Right cardiac atrium (tissue), 5 donors: ENCODE data around the gene NKX6-2. TPM values are rescaled to one million over a fixed set of nuclear protein-coding genes. Genes with fewer than 3 reads are reported as not detected.

ENCODE experiments used
- ATAC-seq, 2 donors: fragments of 200-7000 bp; cut with Tn5 transposase; one replicate each; pipeline versions ENCODE4 v1.8.0 to v1.9.1; 2020; ENCODE audit warnings: moderate library complexity in 2 of 2, mild to moderate bottlenecking in 1 of 2
- DNase-seq, 3 donors: peaks; one replicate each; pipeline ENCODE4 v3.0.0-alpha.2; 2020
- H3K27ac ChIP-seq: one replicate; pipeline ENCODE4 v1.5.1; 2013; ENCODE audit warnings: mild to moderate bottlenecking, low read length, control low read depth, moderate library complexity
- H3K27me3 ChIP-seq: one replicate; pipeline ENCODE4 v1.6.1; 2013; ENCODE audit not compliant: control insufficient read depth, insufficient read depth
- H3K4me1 ChIP-seq: one replicate; pipeline ENCODE4 v1.6.1; 2013; ENCODE audit warnings: low read length; ENCODE audit not compliant: control insufficient read depth, insufficient read depth
- H3K4me3 ChIP-seq: one replicate; pipeline ENCODE4 v1.5.1; 2013; ENCODE audit warnings: low read length, control low read depth
- H3K9me3 ChIP-seq: one replicate; pipeline ENCODE4 v1.6.1; 2013; ENCODE audit warnings: low read length; ENCODE audit not compliant: control insufficient read depth
- WGBS: extraction: QIAGEN DNeasy Blood & Tissue Kit; methylation state at CpG from one replicate; pipeline ENCODE4 v1.1.7; 2013; 5-methylcytosine and 5-hydroxymethylcytosine counted together
- intact Hi-C, 4 donors: fragments of 100-400 bp; cut with DNase I; formaldehyde crosslinking; loops; one replicate each; pipeline versions ENCODE4 v1.11.0 to v1.14.0; 2022 to 2023
- polyA plus RNA-seq: library from polyadenylated mRNA; stranded (reverse); fragments of 200-250 nt; gene quantifications from one replicate; pipeline ENCODE4 v1.2.3, GENCODE V29; 2013
- total RNA-seq, 4 donors: library from RNA; stranded (reverse); fragmentation: NEBNext Ultra II Directional; extraction: Animal tissue kit (Norgen Biotek cat#: 25700); gene quantifications; one replicate each; pipeline ENCODE4 v1.2.1, GENCODE V29; 2021
- donor health status: healthy with polysubstance abuse.
- donor health status: DM: no; HTN: yes; CAD: no.
- donor health status: DM: no; HTN: no; CAD: no.
- donor health status: DM: no; HTN: yes; CAD: no; lungs with severe emphysema.
- donor health status: DM: yes; HTN: yes; CAD: no.

Gene NKX6-2
- total and polyA plus RNA-seq, 5 donors = 0.32 TPM; not detected in 4

GRCh38 chr10:132786884-132787494, 1.0 kb upstream of the NKX6-2 start:
- Histone ChIP-seq H3K4me1 (no peaks in the 10 kb centered on the region), H3K27me3 (no peaks in the 10 kb centered on the region), H3K9me3 (no peaks in the 10 kb centered on the region), H3K27ac (no peak overlapping the region), H3K4me3 (no peak overlapping the region)
- ATAC-seq (no peak), DNase-seq (no peak)
- intact Hi-C loops = loop anchor here in 1 of 4 donors (10.0 kb wide), 1 partner anchor 122 kb away; no protein-coding TSS in a partner anchor
- WGBS = 2% methylated on average over 80 of the region's 80 CpGs

DNA sequence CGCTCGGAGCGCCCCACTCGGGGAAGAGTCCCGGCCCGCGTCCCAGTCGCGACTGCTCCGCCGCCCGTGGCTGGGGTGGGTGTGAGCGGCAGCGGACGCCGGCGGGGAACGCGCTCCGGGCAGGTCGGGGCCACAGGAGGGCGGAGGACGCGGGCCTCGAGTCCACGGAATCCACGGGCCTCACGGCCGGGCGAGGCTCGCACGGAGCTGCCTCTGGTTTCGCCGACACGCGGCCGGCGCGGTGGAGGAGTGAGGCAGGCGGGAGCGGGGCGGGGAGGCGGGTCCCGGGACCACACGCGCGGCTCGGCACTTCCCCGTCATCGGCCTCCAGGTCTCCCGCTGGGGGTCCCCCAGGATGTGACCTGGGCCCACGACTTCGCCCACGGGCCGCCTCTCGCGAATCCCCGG, 533 bp upstream of the NKX6-2 start:
- intact Hi-C loops = loop anchor here in 1 of 4 donors (10.0 kb wide), 1 partner anchor 122 kb away; no protein-coding TSS in a partner anchor
- Histone ChIP-seq H3K9me3 (no peaks in the 10 kb centered on the region), H3K4me3 (no peak overlapping the region), H3K4me1 (no peaks in the 10 kb centered on the region), H3K27ac (no peak overlapping the region), H3K27me3 (no peaks in the 10 kb centered on the region)
- 4% methylated on average over 58 of the region's 58 CpGs for WGBS
- no peak for ATAC-seq
- no peak for DNase-seq

- H3K4me1 ChIP-seq = no peaks in the 10 kb centered on the region
- ATAC-seq (no peak), DNase-seq (no peak)
- H3K4me3 ChIP-seq = peak overlapping the region; percentile 38
- no peaks in the 10 kb centered on the region for H3K9me3 ChIP-seq
- 5% methylated on average over 108 of the region's 111 CpGs for WGBS
- intact Hi-C loops = loop anchor here in 1 of 4 donors (10.0 kb wide), 1 partner anchor 120 kb away; no protein-coding TSS in a partner anchor
- H3K27ac ChIP-seq = no peak overlapping the region
- no peaks in the 10 kb centered on the region for H3K27me3 ChIP-seq
Measured at GRCh38 chr10:132784866-132785722, 853 bp downstream of the NKX6-2 start.

DNA sequence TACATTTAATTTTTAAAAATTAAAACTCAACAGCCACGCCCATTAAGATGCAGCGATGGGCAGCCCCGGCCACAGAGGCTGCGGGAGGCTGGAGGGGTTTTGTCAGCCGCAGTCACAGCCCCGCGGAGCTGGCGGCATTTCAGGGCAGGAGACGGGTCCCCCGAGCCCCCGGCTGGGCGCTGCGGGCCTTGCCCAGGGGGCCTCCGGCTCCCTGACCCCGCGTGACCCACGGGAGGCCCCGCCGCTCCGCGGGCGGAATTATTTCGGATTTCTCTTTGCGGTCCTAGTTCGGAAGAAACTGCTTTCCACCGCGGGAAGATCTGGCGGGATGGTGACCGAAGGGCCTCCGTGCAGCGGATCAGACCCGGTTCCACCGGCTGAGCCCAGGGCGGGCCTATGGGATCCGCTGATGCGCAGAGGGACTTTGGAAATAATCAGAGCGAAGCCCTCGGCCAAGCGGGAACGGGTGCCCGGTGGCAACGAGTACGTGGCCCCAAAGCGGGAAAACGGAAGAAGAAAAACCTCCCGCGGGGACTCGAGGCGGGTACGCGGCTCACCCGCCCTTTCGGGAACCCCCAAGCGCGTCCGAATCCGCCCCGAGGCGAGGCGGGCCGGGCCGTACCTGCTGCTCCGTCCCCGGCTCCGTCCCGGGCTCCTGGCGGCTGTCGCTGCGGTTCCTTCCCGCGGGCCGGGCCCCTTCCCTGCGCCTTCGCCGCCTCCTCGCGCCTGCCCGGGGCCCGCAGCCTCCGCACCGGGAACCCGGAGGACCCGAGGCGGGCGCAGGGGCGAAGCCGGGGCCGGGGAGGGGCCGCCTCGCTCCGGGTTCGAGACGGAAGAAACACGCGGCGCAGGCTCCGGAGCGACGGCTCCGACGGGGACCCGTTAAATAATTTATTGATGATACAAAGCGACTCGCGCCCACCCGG, 1.7 kb downstream of the NKX6-2 start:
- DNase-seq (no peak), ATAC-seq (no peak)
- Histone ChIP-seq H3K4me3 (no peak overlapping the region), H3K9me3 (no peaks in the 10 kb centered on the region), H3K4me1 (no peaks in the 10 kb centered on the region), H3K27ac (no peak overlapping the region), H3K27me3 (no peaks in the 10 kb centered on the region)
- 20% methylated on average over 106 of the region's 106 CpGs for WGBS
- intact Hi-C loops = loop anchor here in 1 of 4 donors (10.0 kb wide), 1 partner anchor 119 kb away; no protein-coding TSS in a partner anchor

DNA sequence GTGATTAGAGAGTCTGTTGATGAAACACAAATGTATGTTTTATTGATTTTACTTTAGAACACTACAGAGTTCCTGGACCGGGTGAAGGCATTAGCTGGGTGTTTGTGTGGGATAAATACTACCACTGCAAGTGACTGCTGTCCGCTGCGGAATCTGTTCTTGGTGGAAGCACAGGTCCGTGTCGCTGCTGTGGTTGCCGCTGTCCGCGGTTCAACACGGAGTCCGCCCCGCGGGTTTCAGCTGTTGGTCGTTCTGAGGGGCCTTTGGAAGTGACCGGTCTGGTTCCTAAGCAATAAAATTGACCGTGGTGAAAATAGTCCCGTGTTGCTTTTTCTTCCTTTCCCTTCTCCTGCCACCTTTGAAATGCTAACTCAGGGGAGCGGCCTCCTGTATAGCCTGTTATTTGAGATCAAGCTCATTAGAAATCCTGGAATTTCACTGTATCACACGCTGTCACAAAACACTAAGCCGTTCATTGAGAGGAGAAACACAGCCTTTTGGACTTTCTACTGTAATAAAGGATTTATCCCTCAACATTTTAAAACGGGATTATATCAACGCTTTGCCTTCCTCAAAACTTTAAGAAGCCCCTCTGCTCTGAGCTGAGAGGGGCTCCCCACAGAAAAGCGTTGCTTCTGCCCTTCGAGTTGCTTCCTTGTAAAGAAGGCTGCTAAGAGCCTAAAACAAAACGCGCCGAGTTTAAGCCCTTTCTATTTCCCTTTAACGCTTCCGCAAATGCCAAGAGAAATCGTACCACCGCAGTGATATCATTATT, 2.6 kb downstream of the NKX6-2 start:
- ATAC-seq = no peak
- H3K4me3 ChIP-seq = no peak overlapping the region
- no peak overlapping the region for H3K27ac ChIP-seq
- no peaks in the 10 kb centered on the region for H3K9me3 ChIP-seq
- intact Hi-C loops = loop anchor here in 1 of 4 donors (10.0 kb wide), 1 partner anchor 119 kb away; no protein-coding TSS in a partner anchor
- H3K4me1 ChIP-seq = no peaks in the 10 kb centered on the region
- H3K27me3 ChIP-seq = no peaks in the 10 kb centered on the region
- WGBS = 90% methylated on average over 30 of the region's 30 CpGs
- DNase-seq = no peak

DNA sequence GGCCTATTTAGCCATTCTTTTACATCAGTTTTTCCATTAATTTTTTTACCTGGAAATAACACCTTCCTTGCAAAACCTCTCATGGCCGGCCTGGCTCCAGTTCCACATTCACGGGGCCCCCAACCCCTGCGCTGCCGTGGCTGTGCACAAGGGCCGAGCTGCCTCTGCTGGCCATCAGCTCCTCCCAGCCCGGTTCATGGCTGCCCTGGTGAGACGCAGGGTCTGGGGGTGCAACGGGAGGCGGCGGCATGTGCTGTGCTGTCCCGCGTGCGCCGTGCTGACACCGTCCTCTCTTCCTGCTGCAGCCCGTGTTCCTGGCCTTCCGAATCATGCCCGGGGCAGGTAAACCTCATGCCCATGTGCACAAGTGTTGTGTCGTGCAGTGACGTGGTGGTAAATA, 4.4 kb downstream of the NKX6-2 start:
- ATAC-seq (no peak), DNase-seq (no peak)
- intact Hi-C loops = loop anchor here in 1 of 4 donors (10.0 kb wide), 1 partner anchor 117 kb away; no protein-coding TSS in a partner anchor
- H3K4me3 ChIP-seq = no peak overlapping the region
- 97% methylated on average over 20 of the region's 20 CpGs for WGBS
- H3K9me3 ChIP-seq = no peaks in the 10 kb centered on the region
- no peaks in the 10 kb centered on the region for H3K4me1 ChIP-seq
- H3K27ac ChIP-seq = no peak overlapping the region
- H3K27me3 ChIP-seq = no peaks in the 10 kb centered on the region

GRCh38 chr10:132780356-132780755, 5.6 kb downstream of the NKX6-2 start:
- no peak overlapping the region for H3K27ac ChIP-seq
- ATAC-seq (no peak), DNase-seq (no peak)
- H3K9me3 ChIP-seq = no peaks in the 10 kb centered on the region
- H3K4me3 ChIP-seq = no peak overlapping the region
- intact Hi-C loops = loop anchor here in 1 of 4 donors (10.0 kb wide), 1 partner anchor 116 kb away; no protein-coding TSS in a partner anchor
- no peaks in the 10 kb centered on the region for H3K4me1 ChIP-seq
- WGBS = 91% methylated on average over 12 of the region's 12 CpGs
- H3K27me3 ChIP-seq = no peaks in the 10 kb centered on the region

DNA sequence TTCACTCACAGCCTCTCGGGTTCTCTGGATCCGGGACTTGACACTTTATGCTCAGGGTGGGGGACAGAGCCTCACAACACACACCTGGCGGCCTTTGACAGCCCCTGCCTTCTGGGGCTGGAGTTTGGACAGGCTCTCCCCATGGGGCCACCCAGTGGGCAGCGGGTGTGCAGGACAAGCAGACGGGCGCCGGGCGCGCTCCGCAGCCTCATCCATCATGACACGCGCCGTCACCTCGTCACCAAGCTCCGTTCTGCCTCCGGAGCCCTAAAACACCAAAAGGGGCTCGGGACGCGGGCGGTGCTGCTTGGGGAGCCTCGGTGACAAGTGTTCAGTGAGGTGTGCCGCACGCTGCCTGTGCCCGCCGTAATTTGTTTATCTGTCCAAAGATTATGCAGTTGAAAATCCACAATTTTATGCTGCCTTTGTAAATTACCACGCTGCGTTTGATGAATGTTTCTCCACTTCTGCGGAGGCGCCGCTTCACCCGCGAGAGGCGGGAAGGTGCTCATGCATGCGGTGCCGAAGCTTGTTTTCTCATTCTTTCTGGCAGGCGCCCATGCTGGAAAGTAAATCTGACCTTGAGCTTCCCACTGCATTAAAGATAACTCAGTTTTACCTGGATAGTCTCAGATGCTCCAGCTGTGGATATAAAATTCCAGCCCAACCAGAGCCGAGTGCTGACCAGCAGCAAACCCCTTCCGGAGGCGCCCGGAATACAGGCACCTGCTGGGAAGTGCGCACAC, 6.2 kb downstream of the NKX6-2 start:
- Histone ChIP-seq H3K4me3 (no peak overlapping the region), H3K27ac (no peak overlapping the region), H3K4me1 (no peaks in the 10 kb centered on the region), H3K9me3 (no peaks in the 10 kb centered on the region), H3K27me3 (no peaks in the 10 kb centered on the region)
- no peak for ATAC-seq
- WGBS = 94% methylated on average over 41 of the region's 41 CpGs
- no peak for DNase-seq
- intact Hi-C loops = loop anchor here in 1 of 4 donors (10.0 kb wide), 1 partner anchor 115 kb away; no protein-coding TSS in a partner anchor

- DNase-seq (no peak), ATAC-seq (no peak)
- H3K4me3 ChIP-seq = no peak overlapping the region
- no peak overlapping the region for H3K27ac ChIP-seq
- intact Hi-C loops = no loop called here
- no peaks in the 10 kb centered on the region for H3K27me3 ChIP-seq
- WGBS = 98% methylated on average over 14 of the region's 14 CpGs
- no peaks in the 10 kb centered on the region for H3K4me1 ChIP-seq
- H3K9me3 ChIP-seq = no peaks in the 10 kb centered on the region
Measured at GRCh38 chr10:132777441-132777840, 8.5 kb downstream of the NKX6-2 start.
